Measurements from ENCODE around the gene ATAD2B. TPM values are rescaled to one million over a fixed set of nuclear protein-coding genes. Genes with fewer than 3 reads are reported as not detected.

ATAD2B gene
- total and polyA plus RNA-seq, 2 of the 8 experiments (the other 6 are each of a cell fraction or from before 2014, with no cell fraction given): 3.4 to 16.1 TPM

DNA sequence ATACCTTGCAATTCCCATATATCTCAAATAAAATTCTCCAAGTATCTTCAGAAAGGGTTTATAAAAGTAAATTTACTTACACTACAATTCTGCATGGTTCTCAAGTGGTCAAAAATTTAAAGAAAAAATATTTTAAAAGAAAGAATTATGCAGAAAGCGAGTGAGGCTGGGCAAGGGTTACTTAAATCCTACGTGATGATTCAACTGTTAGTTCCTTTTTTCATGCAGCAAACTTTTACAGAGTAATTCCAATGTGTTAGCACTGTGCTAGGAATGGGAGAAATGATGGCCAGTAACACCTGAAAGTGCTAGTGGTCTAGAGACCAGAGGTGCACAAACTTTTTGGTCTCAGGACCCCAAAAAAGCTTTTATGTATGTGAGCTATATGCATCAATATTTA, 133.4 kb downstream of the ATAD2B start:
- ChIA-PET CTCF (ENCODE audit: partially characterized antibody) (interaction anchor here (0.9 to 1.1 kb wide), 2 partner anchors 11 to 133 kb away, joined by 3 to 4 read pairs; partner anchors contain the start of gene ATAD2B), POLR2A (ENCODE audit: partially characterized antibody) (no interaction called here)
- Histone ChIP-seq H2AFZ (ENCODE audit: low read length) (no peak overlapping the region), H3K36me3 (ENCODE audit: control insufficient read depth in 2 of 4, insufficient read depth in 4 of 4, low read length in 3 of 4) (peaks cover 0 to 4% (median 0%) of the 10 kb centered on the region in 4 experiments; a peak in 1 of 8 replicates), H2BK15ac (ENCODE audit: low read length) (no peak overlapping the region), H2BK120ac (replicated peaks; ENCODE audit: low read depth, low read length) (no peak overlapping the region), H3K27ac (ENCODE audit: low read depth, low read length) (no peak overlapping the region), H3K27me3 (replicated peaks in 1 of 4; ENCODE audit: control insufficient read depth in 3 of 4, extremely low read depth in 1 of 4, insufficient read depth in 3 of 4, low read length in 3 of 4) (no peaks in the 10 kb centered on the region), H3K56ac (replicated peaks; ENCODE audit: insufficient read length, low read depth, low read length) (no peak overlapping the region), H3K9me3 (ENCODE audit: insufficient read depth in 2 of 2, low read depth in 1 of 2, low read length in 1 of 2) (no peaks in the 10 kb centered on the region), H3K4me1 (replicated peaks in 1 of 4; ENCODE audit: control insufficient read depth in 3 of 4, insufficient read depth in 4 of 4, low read length in 3 of 4) (no peaks in the 10 kb centered on the region), H4K5ac (ENCODE audit: insufficient read length, low read depth, low read length) (no peak overlapping the region), H2BK5ac (ENCODE audit: low read depth, low read length) (no peak overlapping the region), H2AK5ac (ENCODE audit: low read depth, low read length) (no peak overlapping the region), H3K4me3 (ENCODE audit: extremely low read depth in 1 of 4, insufficient read depth in 2 of 4, low read depth in 3 of 4, low read length in 4 of 4) (no peak overlapping the region), H3K79me1 (ENCODE audit: low read depth, low read length) (no peaks in the 10 kb centered on the region), H3K14ac (ENCODE audit: insufficient read length) (no peak overlapping the region), H3K18ac (ENCODE audit: extremely low read depth, low read length) (no peak overlapping the region), H4K8ac (ENCODE audit: extremely low read depth, insufficient read depth, low read length) (no peak overlapping the region), H3K23me2 (ENCODE audit: low read depth, low read length) (no peaks in the 10 kb centered on the region), H3K4ac (replicated peaks; ENCODE audit: insufficient read length, low read depth, low read length) (no peak overlapping the region), H3K79me2 (ENCODE audit: control insufficient read depth in 1 of 2, insufficient read depth in 2 of 2, low read length in 2 of 2) (no peaks in the 10 kb centered on the region), H2BK20ac (ENCODE audit: low read length) (no peak overlapping the region), H3K4me2 (ENCODE audit: insufficient read depth in 1 of 2, low read depth in 2 of 2, low read length in 2 of 2) (no peak overlapping the region), H4K91ac (replicated peaks; ENCODE audit: insufficient read length, low read length) (no peak overlapping the region), H3K9ac (replicated peaks in 1 of 4; ENCODE audit: extremely low read depth in 1 of 4, low read depth in 3 of 4, low read length in 3 of 4) (no peak overlapping the region), H2BK12ac (ENCODE audit: low read depth, low read length) (no peak overlapping the region), H3K23ac (ENCODE audit: insufficient read length) (no peak overlapping the region), H4K20me1 (replicated peaks in 1 of 2; ENCODE audit: control insufficient read depth in 1 of 2, insufficient read depth in 2 of 2, low read length in 2 of 2) (no peaks in the 10 kb centered on the region)
- FAIRE-seq (no peak), DNase-seq (ENCODE audit: low read depth in 1 of 2, low spot score in 2 of 2) (no peak)
- 92% methylated on average over 2 of the region's 2 CpGs; no CpG with 5 or more reads in 1 of the 2 experiments for WGBS, 2 experiments (ENCODE audit: extremely low coverage in 1 of 2, insufficient coverage in 1 of 2, insufficient read length in 1 of 2, insufficient replicate concordance in 2 of 2, low coverage in 1 of 2, low lambda C conversion rate in 2 of 2, missing lambda C conversion rate in 1 of 2)
- TF ChIP-seq GTF2F1 (IDR thresholded peaks at IDR 0.05; ENCODE audit: borderline replicate concordance, low read depth, low read length) (no peak), EP300 (IDR thresholded peaks at IDR 0.05; ENCODE audit: borderline replicate concordance in 1 of 2, low read depth in 2 of 2, low read length in 2 of 2) (no peak), KDM5A (IDR thresholded peaks at IDR 0.05; ENCODE audit: low read length) (no peak), HDAC6 (IDR thresholded peaks at IDR 0.05; ENCODE audit: low read depth, low read length) (no peak), TAF7 (optimal IDR thresholded peaks at IDR 0.05; ENCODE audit: borderline replicate concordance, low read depth, low read length) (no peak), CHD1 (IDR thresholded peaks at IDR 0.05; ENCODE audit: low read depth, low read length) (no peak), CHD2 (IDR thresholded peaks at IDR 0.05; ENCODE audit: low read length) (no peak), TBP (IDR thresholded peaks at IDR 0.05; ENCODE audit: low read depth, low read length) (no peak), RBBP5 (IDR thresholded peaks at IDR 0.05; ENCODE audit: borderline replicate concordance, low read depth, low read length) (no peak), KDM4A (IDR thresholded peaks at IDR 0.05; ENCODE audit: low read depth, low read length, severe bottlenecking) (no peak), GABPA (IDR thresholded peaks at IDR 0.05; ENCODE audit: borderline replicate concordance, insufficient read depth, low read length) (no peak), POLR2A (IDR thresholded peaks at IDR 0.05; ENCODE audit: control extremely low read depth in 1 of 2, low read depth in 2 of 2, low read length in 2 of 2) (no peak), TAF1 (IDR thresholded peaks at IDR 0.05; ENCODE audit: low read depth, low read length) (no peak), BACH1 (IDR thresholded peaks at IDR 0.05; ENCODE audit: low read length) (no peak), NANOG (IDR thresholded peaks at IDR 0.05; ENCODE audit: insufficient read depth, low read depth, low read length, poor library complexity, severe bottlenecking) (no peak)

All from H1 (cell line).